ENCODE data around the gene ADARB2.
"Not testable (repeated sequence)": the region's sequence is repeated elsewhere in the genome, so short reads cannot be mapped to it uniquely, and the experiment has no call there.

The ADARB2 gene

GRCh38 chr10:1230138-1230537 lies 507.2 kb downstream of the ADARB2 start:
- DNase-seq (ENCODE audit: low read depth, low spot score) = no peak
- ChIA-PET CTCF (no interaction called here), POLR2A (no interaction called here)
- no peak for TF ChIP-seq CTCF (IDR thresholded peaks at IDR 0.05; ENCODE audit: insufficient read depth, low read length, missing control alignments)
- H3K4me3 ChIP-seq (ENCODE audit: low read depth, low read length) = no peak overlapping the region

GRCh38 chr10:1229574-1229973 lies 507.8 kb downstream of the ADARB2 start:
- POLR2A ChIA-PET = no interaction called here
- CTCF ChIA-PET = no interaction called here

DNA sequence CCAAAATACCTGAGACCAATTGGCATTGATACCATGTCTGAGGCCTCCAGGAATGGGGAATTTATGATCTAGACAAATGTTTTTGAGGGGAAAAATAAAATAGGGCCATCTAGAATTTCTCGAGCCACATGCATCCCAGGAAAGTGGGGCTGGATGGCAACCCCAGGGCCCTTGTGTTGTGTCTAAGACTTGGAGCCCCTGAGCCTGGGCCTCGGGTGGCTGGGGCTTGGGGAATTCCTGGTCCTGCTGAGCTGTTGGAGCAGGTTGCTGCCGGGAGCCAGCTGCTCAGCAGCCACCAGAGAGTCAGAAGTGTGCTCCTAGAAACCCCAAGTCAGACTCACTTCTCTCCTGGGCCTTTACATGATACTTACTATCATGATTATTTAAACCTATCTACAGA lies 508.2 kb downstream of the ADARB2 start:
- ChIA-PET CTCF (no interaction called here), POLR2A (no interaction called here)
- H3K4me3 ChIP-seq (ENCODE audit: low read depth, low read length) = no peak overlapping the region
- DNase-seq (ENCODE audit: low read depth, low spot score) = no peak
- no peak for TF ChIP-seq CTCF (IDR thresholded peaks at IDR 0.05; ENCODE audit: insufficient read depth, low read length, missing control alignments)

More at GRCh38 chr10:1229574-1229973, 507.8 kb downstream of the ADARB2 start:
- DNase-seq (ENCODE audit: low read depth, low spot score) = no peak
- TF ChIP-seq CTCF (IDR thresholded peaks at IDR 0.05; ENCODE audit: insufficient read depth, low read length, missing control alignments) = no peak
- no peak overlapping the region for H3K4me3 ChIP-seq (ENCODE audit: low read depth, low read length)

DNA sequence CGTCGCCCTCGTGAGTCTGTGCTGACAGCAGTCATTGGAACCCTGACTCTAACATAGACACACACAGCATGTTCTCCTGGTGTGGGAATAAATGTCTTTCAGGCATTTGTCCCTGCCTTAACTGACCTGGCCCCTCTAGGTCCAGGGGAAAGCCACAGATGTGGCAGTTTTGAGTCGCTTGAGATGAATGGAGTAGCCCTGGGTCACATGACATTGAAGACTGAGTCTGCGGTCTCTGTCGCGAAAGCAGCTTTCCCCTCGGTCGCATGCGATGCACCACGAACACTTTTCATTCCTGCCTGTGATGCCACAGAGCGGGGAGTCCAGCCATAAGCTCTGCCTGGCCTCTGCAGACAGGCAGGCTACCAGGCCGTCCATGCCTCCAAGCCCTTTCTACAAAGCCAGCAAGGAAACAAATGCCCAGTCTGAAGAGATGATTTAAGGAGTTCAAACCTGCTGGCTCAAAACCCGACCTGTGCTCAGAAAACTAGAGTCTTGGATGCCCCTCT lies 508.8 kb downstream of the ADARB2 start:
- no peak for TF ChIP-seq CTCF (IDR thresholded peaks at IDR 0.05; ENCODE audit: insufficient read depth, low read length, missing control alignments)
- ChIA-PET CTCF (no interaction called here), POLR2A (no interaction called here)
- no peak for DNase-seq (ENCODE audit: low read depth, low spot score)
- H3K4me3 ChIP-seq (ENCODE audit: low read depth, low read length) = no peak overlapping the region

- no peak for TF ChIP-seq CTCF (IDR thresholded peaks at IDR 0.05; ENCODE audit: insufficient read depth, low read length, missing control alignments)
- no peak for DNase-seq (ENCODE audit: low read depth, low spot score)
- no peak overlapping the region for H3K4me3 ChIP-seq (ENCODE audit: low read depth, low read length)
- POLR2A ChIA-PET = no interaction called here
- CTCF ChIA-PET = no interaction called here
These were observed 509.6 kb downstream of the ADARB2 start for GRCh38 chr10:1227510-1228402.

DNA sequence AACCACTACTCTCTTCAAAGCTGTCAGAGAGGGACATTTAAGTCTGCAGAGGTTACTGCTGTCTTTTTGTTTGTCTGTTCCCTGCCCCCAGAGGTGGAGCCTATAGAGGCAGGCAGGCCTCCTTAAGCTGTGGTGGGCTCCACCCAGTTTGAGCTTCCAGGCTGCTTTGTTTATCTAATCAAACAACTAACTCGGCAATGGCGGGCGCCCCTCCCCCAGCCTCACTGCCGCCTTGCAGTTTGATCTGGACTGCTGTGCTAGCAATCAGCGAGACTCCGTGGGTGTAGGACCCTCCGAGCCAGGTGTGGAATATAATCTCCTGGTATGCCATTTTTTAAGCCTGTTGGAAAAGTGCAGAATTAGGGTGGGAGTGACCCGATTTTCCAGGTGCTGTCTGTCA lies 510.4 kb downstream of the ADARB2 start:
- H3K4me3 ChIP-seq (ENCODE audit: low read depth, low read length); POLR2A ChIA-PET; CTCF ChIA-PET; DNase-seq (ENCODE audit: low read depth, low spot score): not testable (repeated sequence)

- POLR2A ChIA-PET; H3K4me3 ChIP-seq (ENCODE audit: low read depth, low read length): not testable (repeated sequence)
These were observed 517.5 kb downstream of the ADARB2 start for GRCh38 chr10:1219874-1220273.

More at GRCh38 chr10:1219874-1220273, 517.5 kb downstream of the ADARB2 start:
- CTCF ChIA-PET; DNase-seq (ENCODE audit: low read depth, low spot score): not testable (repeated sequence)

Measured in AG04449 (cell line).